Measurements from ENCODE around the gene WFDC6. TPM values are rescaled to one million over a fixed set of nuclear protein-coding genes. Genes with fewer than 3 reads are reported as not detected.
"Not testable (repeated sequence)": the region's sequence is repeated elsewhere in the genome, so short reads cannot be mapped to it uniquely, and the experiment has no call there.

The WFDC6 gene
- total RNA-seq, 2 donors from 2014 or later: not detected

DNA sequence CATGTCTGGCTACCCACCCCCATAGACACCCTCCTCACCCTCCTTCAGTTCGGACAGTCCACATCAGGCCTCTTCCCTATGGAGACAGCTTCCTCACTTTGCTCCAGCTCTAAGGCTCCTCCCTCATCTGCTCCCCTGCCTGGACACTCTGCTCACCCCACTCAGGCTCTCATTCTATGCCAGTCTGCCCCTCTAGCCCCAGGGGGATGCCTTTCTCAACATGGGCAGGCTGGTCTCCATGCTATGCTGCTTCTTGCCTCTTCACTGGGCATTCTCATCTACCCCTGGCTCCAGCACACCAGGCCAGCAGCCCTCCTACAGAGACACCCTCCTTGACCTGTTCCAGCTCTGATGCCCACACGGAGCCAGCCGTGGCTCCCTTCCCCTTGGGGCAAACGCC is 39.9 kb upstream of the WFDC6 start, which contains the start of gene WFDC8:
WFDC8 (minus strand) TSS at position 101 of the 400 bp plus-strand sequence; CDS start at position 64, 37 bp downstream.
- TF ChIP-seq POLR2A (IDR thresholded peaks at IDR 0.05): no peak
- TF ChIP-seq, protein P1, sequence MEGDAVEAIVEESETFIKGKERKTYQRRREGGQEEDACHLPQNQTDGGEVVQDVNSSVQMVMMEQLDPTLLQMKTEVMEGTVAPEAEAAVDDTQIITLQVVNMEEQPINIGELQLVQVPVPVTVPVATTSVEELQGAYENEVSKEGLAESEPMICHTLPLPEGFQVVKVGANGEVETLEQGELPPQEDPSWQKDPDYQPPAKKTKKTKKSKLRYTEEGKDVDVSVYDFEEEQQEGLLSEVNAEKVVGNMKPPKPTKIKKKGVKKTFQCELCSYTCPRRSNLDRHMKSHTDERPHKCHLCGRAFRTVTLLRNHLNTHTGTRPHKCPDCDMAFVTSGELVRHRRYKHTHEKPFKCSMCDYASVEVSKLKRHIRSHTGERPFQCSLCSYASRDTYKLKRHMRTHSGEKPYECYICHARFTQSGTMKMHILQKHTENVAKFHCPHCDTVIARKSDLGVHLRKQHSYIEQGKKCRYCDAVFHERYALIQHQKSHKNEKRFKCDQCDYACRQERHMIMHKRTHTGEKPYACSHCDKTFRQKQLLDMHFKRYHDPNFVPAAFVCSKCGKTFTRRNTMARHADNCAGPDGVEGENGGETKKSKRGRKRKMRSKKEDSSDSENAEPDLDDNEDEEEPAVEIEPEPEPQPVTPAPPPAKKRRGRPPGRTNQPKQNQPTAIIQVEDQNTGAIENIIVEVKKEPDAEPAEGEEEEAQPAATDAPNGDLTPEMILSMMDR (IDR thresholded peaks at IDR 0.05): no peak
- no peak for ATAC-seq
- 60 to 73% methylated on average over 4 of the region's 4 CpGs for WGBS, 2 donors
- Histone ChIP-seq H3K27ac (no peak within 1 kb of the TSS), H3K9me3 (no peaks in the 10 kb centered on the region), H3K4me1 (no peaks in the 10 kb centered on the region), H3K36me3 (replicated peaks in 1 of 2; ENCODE audit: insufficient read depth in 1 of 2, low read depth in 2 of 2) (no peaks in the 10 kb centered on the region), H3K4me3 (no peak within 1 kb of the TSS), H3K27me3 (no peaks in the 10 kb centered on the region)
- intact Hi-C loops (cut with DNase I): no loop called here
- no peak for DNase-seq

DNA sequence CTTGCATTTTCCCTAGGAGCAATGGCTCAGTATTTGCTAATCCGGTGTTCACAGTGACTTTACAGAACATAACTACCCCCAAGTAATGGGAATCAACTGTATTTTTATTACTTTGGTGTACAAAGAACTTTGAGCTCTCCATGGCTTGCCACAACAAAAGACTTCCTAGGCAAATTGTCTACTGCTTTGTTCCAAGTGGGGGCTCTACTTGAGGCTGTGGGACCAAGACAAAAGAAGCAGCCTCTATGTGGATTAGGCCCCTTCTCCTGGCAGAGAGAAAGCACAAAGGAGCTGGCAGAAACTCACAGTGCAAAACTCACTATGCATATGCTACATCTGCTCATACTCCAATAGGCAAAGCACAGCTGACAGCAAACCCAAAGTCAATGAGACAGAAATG is 38.9 kb upstream of the WFDC6 start:
- TF ChIP-seq, protein P1 (IDR thresholded peaks at IDR 0.05): no peak
- TF ChIP-seq POLR2A (IDR thresholded peaks at IDR 0.05): no peak
- ATAC-seq (no peak), DNase-seq (no peak)
- H3K27me3 ChIP-seq: no peaks in the 10 kb centered on the region
- intact Hi-C loops (cut with DNase I): no loop called here
- H3K4me1 ChIP-seq: no peaks in the 10 kb centered on the region
- H3K4me3 ChIP-seq: no peak overlapping the region
- no peaks in the 10 kb centered on the region for H3K36me3 ChIP-seq (replicated peaks in 1 of 2; ENCODE audit: insufficient read depth in 1 of 2, low read depth in 2 of 2)
- no peaks in the 10 kb centered on the region for H3K9me3 ChIP-seq
- WGBS, 2 donors: 62 to 85% methylated on average over 1 of the region's 1 CpG
- H3K27ac ChIP-seq: no peak overlapping the region

DNA sequence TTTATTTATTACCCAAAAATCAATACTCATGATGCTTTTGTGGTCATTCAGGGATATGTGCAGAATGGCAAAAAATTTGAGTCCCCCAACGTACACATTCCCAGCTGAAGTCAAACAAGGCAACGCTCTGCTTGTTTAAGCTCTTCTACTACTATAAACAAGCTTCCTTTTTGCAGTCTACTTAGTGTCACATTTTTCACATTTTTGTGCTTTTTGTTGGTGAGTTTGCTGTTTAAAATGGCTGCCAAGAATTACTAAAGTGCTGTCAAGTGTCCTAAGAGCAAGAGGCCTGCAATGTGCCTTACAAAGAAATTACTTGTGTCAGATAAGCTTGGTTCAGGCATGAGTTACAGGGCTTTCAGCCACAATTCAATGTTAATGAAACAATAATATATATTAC is 37.7 kb upstream of the WFDC6 start:
- DNase-seq (no peak), ATAC-seq (no peak)
- WGBS, 2 donors: 31 to 44% methylated on average over 2 of the region's 2 CpGs
- TF ChIP-seq POLR2A (IDR thresholded peaks at IDR 0.05): no peak
- TF ChIP-seq, protein P1 (IDR thresholded peaks at IDR 0.05): no peak
- no peak overlapping the region for H3K27ac ChIP-seq
- H3K27me3 ChIP-seq: no peaks in the 10 kb centered on the region
- H3K4me3 ChIP-seq: no peak overlapping the region
- no peaks in the 10 kb centered on the region for H3K36me3 ChIP-seq (replicated peaks in 1 of 2; ENCODE audit: insufficient read depth in 1 of 2, low read depth in 2 of 2)
- intact Hi-C loops (cut with DNase I): no loop called here
- H3K9me3 ChIP-seq: no peaks in the 10 kb centered on the region
- no peaks in the 10 kb centered on the region for H3K4me1 ChIP-seq

DNA sequence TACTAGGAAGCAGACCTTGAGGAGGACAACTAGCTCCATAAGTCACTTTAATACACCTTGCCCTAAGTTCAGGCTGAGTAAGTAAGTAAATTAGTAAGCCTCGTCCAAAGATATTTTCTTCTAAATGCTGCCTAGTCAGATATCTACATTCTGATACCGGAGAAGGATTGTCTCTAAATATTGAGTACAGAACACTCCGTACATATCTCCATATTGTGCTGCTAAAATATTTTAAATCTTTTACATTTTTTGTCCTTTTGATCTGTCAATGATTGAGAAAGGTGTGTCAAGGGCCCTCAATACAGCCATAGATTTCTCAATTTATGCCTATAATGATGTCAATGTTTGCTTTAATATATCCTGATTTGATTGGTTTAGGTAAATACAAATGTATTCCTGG is 36.6 kb upstream of the WFDC6 start:
- Histone ChIP-seq H3K4me3 (no peak overlapping the region), H3K27me3 (no peaks in the 10 kb centered on the region), H3K36me3 (replicated peaks in 1 of 2; ENCODE audit: insufficient read depth in 1 of 2, low read depth in 2 of 2) (no peaks in the 10 kb centered on the region), H3K4me1 (no peaks in the 10 kb centered on the region), H3K27ac (no peak overlapping the region), H3K9me3 (no peaks in the 10 kb centered on the region)
- no peak for ATAC-seq
- intact Hi-C loops (cut with DNase I): no loop called here
- no peak for DNase-seq
- 87 to 89% methylated on average over 3 of the region's 3 CpGs for WGBS, 2 donors
- TF ChIP-seq POLR2A (IDR thresholded peaks at IDR 0.05): no peak
- TF ChIP-seq, protein P1 (IDR thresholded peaks at IDR 0.05): no peak

DNA sequence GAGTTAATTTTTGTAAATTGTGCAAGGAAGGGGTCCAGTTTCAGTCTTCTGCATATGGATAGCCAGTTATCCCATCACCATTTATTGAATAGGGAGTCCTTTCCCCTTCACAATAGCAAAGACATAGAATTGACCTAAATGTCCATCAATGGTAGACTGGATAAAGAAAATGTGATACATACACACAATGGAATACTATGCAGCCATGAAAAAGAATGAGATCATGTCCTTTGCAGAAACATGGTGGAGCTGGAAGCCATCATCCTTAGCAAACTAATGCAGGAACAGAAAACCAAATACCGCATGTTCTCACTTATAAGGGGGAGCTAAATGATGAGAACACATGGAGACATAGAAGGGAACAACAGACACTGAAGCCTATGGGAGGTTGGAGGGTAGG is 30.4 kb upstream of the WFDC6 start:
- H3K4me1 ChIP-seq; ATAC-seq; intact Hi-C loops (cut with DNase I); H3K27me3 ChIP-seq; H3K9me3 ChIP-seq; H3K36me3 ChIP-seq (replicated peaks in 1 of 2; ENCODE audit: insufficient read depth in 1 of 2, low read depth in 2 of 2); DNase-seq; H3K27ac ChIP-seq; H3K4me3 ChIP-seq: not testable (repeated sequence)
- WGBS, 2 donors: 68 to 69% methylated on average over 1 of the region's 1 CpG
